GM12878 (cell line): Measurements from ENCODE around the gene SPATA24. TPM values are rescaled to one million over a fixed set of nuclear protein-coding genes. Genes with fewer than 3 reads are reported as not detected.

Experiments used
- ATAC-seq: fragments of 200-7000 bp; cut with Tn5 transposase; 3 replicates; pipeline ENCODE4 v1.9.1; 2020; ENCODE audit warnings: mild to moderate bottlenecking, moderate library complexity
- BruUV-seq: library from RNA; stranded (reverse); fragments of 400-500 nt; replicated peaks from 2 replicates; lab custom pipeline; 2021; lab: Mats Ljungman, UMichigan
- CTCF ChIA-PET: fragments of 300-600 bp; sonication (Branson Sonifier 250); formaldehyde crosslinking; extraction: SDS; loops from one replicate; lab custom pipeline; 2021; ENCODE audit warnings: inconsistent platforms; lab: Yijun Ruan, JAX
- POLR2A ChIA-PET: fragments of 350-600 bp; formaldehyde crosslinking; extraction: SDS; loops from one replicate; lab custom pipeline; 2021; ENCODE audit warnings: inconsistent platforms; lab: Charles Lee
- RAD21 ChIA-PET: fragments of 300-600 bp; sonication (Branson Sonifier 250); formaldehyde crosslinking; loops from one replicate; lab custom pipeline; 2023; ENCODE audit warnings: antibody characterized with exemption; ENCODE audit not compliant: unreplicated experiment; lab: Charles Lee
- SMC1A ChIA-PET: fragments of 300-600 bp; sonication (Branson Sonifier 250); formaldehyde crosslinking; loops from one replicate; lab custom pipeline; 2023; ENCODE audit not compliant: unreplicated experiment, uncharacterized antibody; lab: Charles Lee
- DNase-seq: peaks from one replicate; pipeline ENCODE4 v3.0.0-alpha.2; 2011; ENCODE audit warnings: low read depth, low spot score
- FAIRE-seq: peaks from 3 replicates; lab custom pipeline; 2011; peaks lifted over from hg19 to GRCh38; lab: Jason Lieb, UNC
- H2AFZ ChIP-seq: 2 replicates; pipeline ENCODE4 v1.6.0; 2011; ENCODE audit warnings: low read depth, low read length, control low read depth; ENCODE audit not compliant: control insufficient read depth
- H3K27ac ChIP-seq: 2 replicates; pipeline ENCODE4 v1.5.1; 2011; ENCODE audit warnings: control low read depth; ENCODE audit not compliant: control insufficient read depth, insufficient read depth
- H3K27me3 ChIP-seq, 2 experiments: replicated peaks in 1 of 2; 2 replicates each; pipeline versions ENCODE4 v1.6.0 to v1.6.1; 2011; ENCODE audit warnings: low read length in 1 of 2; ENCODE audit not compliant: control insufficient read depth in 2 of 2, insufficient read depth in 2 of 2
- H3K36me3 ChIP-seq, 2 experiments: 2 replicates each; pipeline ENCODE4 v1.5.1; 2011; ENCODE audit warnings: low read length in 1 of 2; ENCODE audit not compliant: control insufficient read depth in 2 of 2, insufficient read depth in 2 of 2
- H3K4me1 ChIP-seq: 2 replicates; pipeline ENCODE4 v1.6.1; 2011; ENCODE audit warnings: mild to moderate bottlenecking, low read length, moderate library complexity, mixed read lengths; ENCODE audit not compliant: control insufficient read depth, insufficient read depth
- H3K4me2 ChIP-seq: 2 replicates; pipeline ENCODE4 v1.6.0; 2011; ENCODE audit warnings: control low read depth; ENCODE audit not compliant: control insufficient read depth, insufficient read depth
- H3K4me3 ChIP-seq: fragments of 200-600 bp; sonication (generic); 2 replicates; pipeline ENCODE4 v1.5.1; 2016
- H3K79me2 ChIP-seq: 2 replicates; pipeline ENCODE4 v1.6.0; 2011; ENCODE audit warnings: low read length; ENCODE audit not compliant: control insufficient read depth, insufficient read depth
- H3K9ac ChIP-seq: 2 replicates; pipeline ENCODE4 v1.8.0; 2011; ENCODE audit warnings: low read length, control low read depth, mixed read lengths; ENCODE audit not compliant: control insufficient read depth, insufficient read depth
- H3K9me3 ChIP-seq: replicated peaks from 3 replicates; pipeline ENCODE4 v1.5.1; 2011; ENCODE audit warnings: mild to moderate bottlenecking, low read length; ENCODE audit not compliant: control insufficient read depth, insufficient read depth
- H4K20me1 ChIP-seq: 2 replicates; pipeline ENCODE4 v1.6.0; 2011; ENCODE audit not compliant: control insufficient read depth, insufficient read depth
- ASH2L ChIP-seq: fragments of 300-600, 200-600 bp; sonication (generic); IDR thresholded peaks from 2 replicates; pipeline ENCODE4 v1.6.1; 2017; ENCODE audit warnings: low read depth, mild to moderate bottlenecking, borderline replicate concordance
- ATF2 ChIP-seq: IDR thresholded peaks from 2 replicates; pipeline ENCODE4 v1.6.1; 2012; ENCODE audit warnings: low read length, inconsistent platforms
- DPF2 ChIP-seq: fragments of 450-650 bp; IDR thresholded peaks from 2 replicates; pipeline ENCODE4 v1.6.1; 2017; ENCODE audit warnings: mild to moderate bottlenecking
- ETV6 ChIP-seq, 2 experiments: fragments of 450-650 bp in 1 of 2; IDR thresholded peaks in 1 of 2; conservative IDR thresholded peaks in 1 of 2; 2 replicates each; pipeline ENCODE4 v1.6.1; 2014; ENCODE audit warnings: antibody characterized with exemption in 1 of 2, borderline replicate concordance in 1 of 2, low read depth in 1 of 2, mild to moderate bottlenecking in 1 of 2, moderate library complexity in 1 of 2
- FOS ChIP-seq: IDR thresholded peaks from 3 replicates; pipeline ENCODE4 v1.6.1; 2011; ENCODE audit warnings: borderline replicate concordance; ENCODE audit not compliant: insufficient read length; ENCODE audit errors: extremely low read depth
- HDAC2 ChIP-seq: fragments of 200-600 bp; sonication (generic); IDR thresholded peaks from 2 replicates; pipeline ENCODE4 v1.6.1; 2017
- IRF5 ChIP-seq: fragments of 450-650 bp; IDR thresholded peaks from 2 replicates; pipeline ENCODE4 v1.6.1; 2017; ENCODE audit warnings: borderline replicate concordance
- JUND ChIP-seq: IDR thresholded peaks from 2 replicates; pipeline ENCODE4 v1.6.1; 2012; ENCODE audit warnings: low read depth, mild to moderate bottlenecking, low read length, improper control_type of control experiment, moderate library complexity
- KLF5 ChIP-seq: fragments of 450-650 bp; IDR thresholded peaks from 2 replicates; pipeline ENCODE4 v1.6.1; 2014; ENCODE audit warnings: mild to moderate bottlenecking; ENCODE audit not compliant: partially characterized antibody
- MXI1 ChIP-seq: fragments of 150-350 bp; IDR thresholded peaks from 2 replicates; pipeline ENCODE4 v1.6.1; 2011; ENCODE audit warnings: low read depth, mild to moderate bottlenecking, inconsistent platforms, low read length, improper control_type of control experiment
- PAX5 ChIP-seq: IDR thresholded peaks from 2 replicates; pipeline ENCODE4 v1.6.1; 2011; ENCODE audit warnings: low read depth, low read length, borderline replicate concordance
- PBX3 ChIP-seq: IDR thresholded peaks from 2 replicates; pipeline ENCODE4 v1.6.1; 2011; ENCODE audit warnings: mild to moderate bottlenecking, low read depth, low read length, moderate library complexity; ENCODE audit not compliant: insufficient replicate concordance
- ZBTB11 ChIP-seq: fragments of 450-650 bp; formaldehyde crosslinking; IDR thresholded peaks from 2 replicates; pipeline ENCODE4 v1.5.0; 2022; ENCODE audit warnings: mild to moderate bottlenecking, missing genetic modification characterization
- ZNF622 ChIP-seq: fragments of 450-650 bp; IDR thresholded peaks from 2 replicates; pipeline ENCODE4 v1.6.1; 2017; ENCODE audit warnings: mild to moderate bottlenecking, inconsistent platforms
- WGBS: methylation state at CpG from one replicate; pipeline ENCODE4 v1.1.6; 2016; ENCODE audit warnings: low lambda C conversion rate; ENCODE audit not compliant: insufficient replicate concordance, insufficient coverage; ENCODE audit errors: missing lambda C conversion rate; 5-methylcytosine and 5-hydroxymethylcytosine counted together
- in situ Hi-C: fragments of 300-500 bp; cut with MboI; formaldehyde crosslinking; loops from 9 replicates; pipeline ENCODE4 v1.14.3; 2018; ENCODE audit warnings: mixed read lengths
- intact Hi-C: fragments of 100-400 bp; cut with micrococcal nuclease; formaldehyde crosslinking; loops from one replicate; pipeline ENCODE4 v1.14.2; 2022; ENCODE audit not compliant: unreplicated experiment
- polyA plus RNA-seq, 11 experiments: library from polyadenylated mRNA; depleted of rRNA in 4 of 11; unstranded in 6 of 11; stranded (reverse) in 5 of 11; fragments of >200 nt; fragmentation: Nextera tagmentation in 4 of 11; fragmentation: Illumina TruSeq in 1 of 11; extraction: Ambion mirVana in 4 of 11; extraction: Trizol in 1 of 11; gene quantifications; 1 replicate in 1 of 11; 2 replicates in 10 of 11; pipeline versions ENCODE4 v1.2.1 to v1.2.3, GENCODE V29; 2011 to 2016; ENCODE audit warnings: inconsistent platforms in 2 of 11, missing spikeins in 2 of 11, low read depth in 1 of 11
- total RNA-seq, 4 experiments: library from RNA; depleted of rRNA in 3 of 4; stranded (reverse); fragments of >200 nt in 3 of 4; fragmentation: Illumina TruSeq in 1 of 4; extraction: Trizol in 1 of 4; gene quantifications; 2 replicates each; pipeline versions ENCODE4 v1.2.1 to v1.2.3, GENCODE V29; 2013 to 2021

The SPATA24 gene
- total and polyA plus RNA-seq, 10 of the 15 experiments (the other 5 are each of a cell fraction or from before 2014, with no cell fraction given): 4.1 to 9.8 (median 7.3) TPM

DNA sequence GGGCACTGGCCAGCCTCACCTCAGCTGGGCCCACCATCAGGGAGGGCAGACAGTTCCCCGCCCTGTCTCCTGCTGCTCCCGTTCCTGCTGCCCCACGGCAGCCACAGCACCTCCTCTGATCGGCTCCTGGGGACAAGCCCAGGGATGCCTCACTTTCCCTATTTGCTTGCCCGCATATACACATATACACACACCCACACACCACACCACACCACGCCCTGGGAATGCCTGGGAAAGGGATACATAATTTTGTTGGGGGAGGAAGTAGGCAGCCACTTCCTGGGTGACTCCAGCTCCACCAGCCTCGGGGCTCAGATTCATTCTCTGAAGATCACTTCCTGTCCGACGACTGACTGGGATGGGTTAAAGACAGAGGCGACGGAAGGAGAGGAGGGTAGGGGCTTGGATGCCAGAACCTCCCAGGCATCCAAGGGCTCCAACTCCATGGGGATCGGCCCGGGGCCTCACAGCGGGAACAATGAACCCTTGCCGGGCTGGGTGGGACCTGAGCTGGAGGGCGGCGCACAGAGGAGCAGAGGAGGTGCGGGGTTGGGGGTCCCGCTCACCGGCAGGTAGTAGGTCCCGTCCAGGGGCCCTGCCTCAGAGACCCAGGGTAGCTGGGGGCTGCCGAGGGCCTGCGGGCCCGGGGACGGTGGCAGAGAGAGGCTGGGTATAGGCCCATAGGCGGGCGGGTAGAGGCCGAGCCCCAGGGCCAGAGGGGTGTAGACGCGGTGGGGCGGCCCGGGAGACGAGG is 12.1 kb downstream of the SPATA24 start:
- peaks cover 58% of the 10 kb centered on the region for H3K4me1 ChIP-seq
- BruUV-seq: TSS peak; percentile 55
- in situ Hi-C loops (no loop called here), intact Hi-C loops (loop anchor here (2.0 to 5.0 kb wide), 4 partner anchors 51 to 139 kb away; partner anchors contain the start of genes MATR3 and PAIP2)
- H3K4me3 ChIP-seq: peak overlapping the region; percentile 87
- H3K27me3 ChIP-seq: no peaks in the 10 kb centered on the region
- SMC1A ChIA-PET: interaction anchor here (0.7 to 3.0 kb wide), 18 partner anchors 9 to 140 kb away, joined by 3 to 26 read pairs (median 4); partner anchors contain the start of genes MATR3, PAIP2 and SPATA24
- DNase-seq: no peak
- peak; percentile 13 for ATAC-seq
- peaks cover 0 to 7% of the 10 kb centered on the region in 2 experiments; a peak in 2 of 4 replicates for H3K36me3 ChIP-seq
- CTCF ChIA-PET: interaction anchor here (0.6 to 4.4 kb wide), 17 partner anchors 12 to 888 kb away, joined by 3 to 35 read pairs (median 5); partner anchors contain the start of genes MATR3, PAIP2 and SPATA24
- no peaks in the 10 kb centered on the region for H3K9me3 ChIP-seq
- POLR2A ChIA-PET: interaction anchor here (0.5 to 6.8 kb wide), 16 partner anchors 9 to 228 kb away, joined by 3 to 74 read pairs (median 6); partner anchors contain the start of genes MATR3, PAIP2, SPATA24 and UBE2D2
- RAD21 ChIA-PET: interaction anchor here (0.9 to 5.8 kb wide), 18 partner anchors 11 to 566 kb away, joined by 3 to 42 read pairs (median 4); partner anchors contain the start of genes DNAJC18, MATR3, PAIP2 and SPATA24
- FAIRE-seq: peak; percentile 56
- H2AFZ ChIP-seq: peak overlapping the region; percentile 86
- no peaks in the 10 kb centered on the region for H4K20me1 ChIP-seq
- peak overlapping the region; percentile 90 for H3K27ac ChIP-seq
- H3K4me2 ChIP-seq: peak overlapping the region; percentile 73
- 28% methylated on average over 33 of the region's 33 CpGs for WGBS
- H3K9ac ChIP-seq: peak overlapping the region; percentile 97
- peaks cover 86% of the 10 kb centered on the region for H3K79me2 ChIP-seq
- no peak for TF ChIP-seq ATF2
- TF ChIP-seq IRF5: no peak
- no peak for TF ChIP-seq HDAC2
- TF ChIP-seq DPF2: no peak
- TF ChIP-seq ZNF622: no peak
- no peak for TF ChIP-seq JUND
- TF ChIP-seq ZBTB11 (CRISPR knock-in tag): no peak
- no peak for TF ChIP-seq KLF5
- TF ChIP-seq ASH2L: no peak
- TF ChIP-seq FOS: no peak
- 0 out of 4 replicates have a peak, but pooled peaks of 1 of the 2 experiments have one; percentile 0 for TF ChIP-seq ETV6 (conservative IDR thresholded peaks at IDR 0.05 in 1 of 2, IDR thresholded peaks at IDR 0.05 in 1 of 2; ENCODE audit: borderline replicate concordance in 1 of 2, low read depth in 1 of 2)
- TF ChIP-seq MXI1: 0 out of 2 replicates have a peak, but pooled peaks have one; percentile 12
- no peak for TF ChIP-seq PAX5
- TF ChIP-seq PBX3: no peak
